ENCODE data around the gene TAF5L. TPM values are rescaled to one million over a fixed set of nuclear protein-coding genes. Genes with fewer than 3 reads are reported as not detected.

TAF5L gene
- 10 to 100 TPM; 20.7 to 21.3 TPM for total RNA-seq
- polyA plus RNA-seq, result 1 to 10 TPM; 4.3 to 7.1 TPM

GRCh38 chr1:229625915-229626831, at the start of gene TAF5L, which contains the start of gene URB2:
Gene TAF5L, minus strand, starts transcription at chr1:229626122. Its CDS starts 11,640 bp downstream, at chr1:229614482.
Gene URB2, plus strand, starts transcription at chr1:229626247. Its CDS starts 1,387 bp downstream, at chr1:229627634.
- H3K36me3 ChIP-seq (ENCODE audit: insufficient read depth, low read length), result no peaks in the 10 kb centered on the region
- H3K27me3 ChIP-seq (ENCODE audit: insufficient read depth, low read length), result no peaks in the 10 kb centered on the region
- ChIA-PET POLR2A (ENCODE audit: partially characterized antibody) (interaction anchor here (0.6 to 7.2 kb wide), 5 partner anchors 24 to 284 kb away, joined by 3 to 104 read pairs (median 4); partner anchors contain the start of genes ABCB10 and CCSAP), CTCF (ENCODE audit: partially characterized antibody) (interaction anchor here (5.1 kb wide), 1 partner anchor 67 kb away, joined by 37 read pairs; the partner anchor contains the start of gene ABCB10)
- H3K4me1 ChIP-seq (ENCODE audit: insufficient read depth, low read length), result peaks cover 41% of the 10 kb centered on the region
- Mint-ChIP-seq H3K4me1 (peaks cover 33 to 67% (median 51%) of the 10 kb centered on the region in 4 donors), H3K36me3 (peaks cover 7 to 16% of the 10 kb centered on the region in 2 donors), H3K9me3 (no peaks in the 10 kb centered on the region), H3K4me3 (peak within 1 kb of the TSS; percentile 97 to 100 (median 99)), H3K27ac (peak within 1 kb of the TSS; percentile 91 to 99 (median 97)), H3K27me3 (no peaks in the 10 kb centered on the region)
- H3K4me3 ChIP-seq (ENCODE audit: low read length in 2 of 2), result peak within 1 kb of the TSS; percentile 77 to 98
- H3K27ac ChIP-seq (ENCODE audit: low read depth, low read length), result peak within 1 kb of the TSS; percentile 63
- intact Hi-C loops (cut with micrococcal nuclease), result loop anchor here (1.0 to 10.0 kb wide), 5 partner anchors 67 to 1541 kb away; partner anchors contain the start of genes ARF1, COG2, GALNT2 and NUP133
- peak; percentile 84 to 88 (median 87) for DNase-seq
- no peaks in the 10 kb centered on the region for H3K9me3 ChIP-seq (ENCODE audit: control insufficient read depth in 1 of 2, low read length in 2 of 2)

GRCh38 chr1:229675396-229675795, 49.5 kb upstream of the TAF5L start:
- ChIA-PET POLR2A (ENCODE audit: partially characterized antibody) (no interaction called here), CTCF (ENCODE audit: partially characterized antibody) (interaction anchor here (1.4 kb wide), 1 partner anchor 14 kb away, joined by 4 read pairs; no protein-coding TSS in a partner anchor)
- H3K9me3 Mint-ChIP-seq, result no peaks in the 10 kb centered on the region
- H3K9me3 ChIP-seq (ENCODE audit: control insufficient read depth in 1 of 2, low read length in 2 of 2), result no peaks in the 10 kb centered on the region
- H3K27me3 Mint-ChIP-seq, result peaks cover 0 to 2% of the 10 kb centered on the region in 2 donors
- no peaks in the 10 kb centered on the region for H3K27me3 ChIP-seq (ENCODE audit: insufficient read depth, low read length)
- H3K27ac Mint-ChIP-seq, result no peak overlapping the region
- no peaks in the 10 kb centered on the region for H3K36me3 ChIP-seq (ENCODE audit: insufficient read depth, low read length)
- intact Hi-C loops (cut with micrococcal nuclease), result no loop called here
- H3K36me3 Mint-ChIP-seq, result peaks cover 0 to 5% of the 10 kb centered on the region in 2 donors
- no peak overlapping the region for H3K27ac ChIP-seq (ENCODE audit: low read depth, low read length)
- peaks cover 0 to 6% (median 0%) of the 10 kb centered on the region in 4 donors for H3K4me1 Mint-ChIP-seq
- no peak for DNase-seq
- H3K4me1 ChIP-seq (ENCODE audit: insufficient read depth, low read length), result no peaks in the 10 kb centered on the region
- H3K4me3 ChIP-seq (ENCODE audit: low read length in 2 of 2), result no peak overlapping the region
- no peak overlapping the region for H3K4me3 Mint-ChIP-seq

- Mint-ChIP-seq H3K36me3 (peaks cover 0 to 8% of the 10 kb centered on the region in 2 donors), H3K9me3 (no peaks in the 10 kb centered on the region), H3K4me3 (no peak overlapping the region), H3K4me1 (peaks cover 0 to 6% (median 0%) of the 10 kb centered on the region in 4 donors), H3K27ac (no peak overlapping the region), H3K27me3 (peaks cover 0 to 2% of the 10 kb centered on the region in 2 donors)
- Histone ChIP-seq H3K4me1 (ENCODE audit: insufficient read depth, low read length) (no peaks in the 10 kb centered on the region), H3K36me3 (ENCODE audit: insufficient read depth, low read length) (no peaks in the 10 kb centered on the region), H3K27ac (ENCODE audit: low read depth, low read length) (no peak overlapping the region), H3K4me3 (ENCODE audit: low read length in 2 of 2) (no peak overlapping the region), H3K9me3 (ENCODE audit: control insufficient read depth in 1 of 2, low read length in 2 of 2) (no peaks in the 10 kb centered on the region), H3K27me3 (ENCODE audit: insufficient read depth, low read length) (no peaks in the 10 kb centered on the region)
- DNase-seq, result no peak
- ChIA-PET CTCF (ENCODE audit: partially characterized antibody) (no interaction called here), POLR2A (ENCODE audit: partially characterized antibody) (no interaction called here)
- intact Hi-C loops (cut with micrococcal nuclease), result no loop called here
These were observed 48.1 kb upstream of the TAF5L start for GRCh38 chr1:229674042-229674441.

- Histone ChIP-seq H3K36me3 (ENCODE audit: insufficient read depth, low read length) (no peaks in the 10 kb centered on the region), H3K4me1 (ENCODE audit: insufficient read depth, low read length) (no peaks in the 10 kb centered on the region), H3K9me3 (ENCODE audit: control insufficient read depth in 1 of 2, low read length in 2 of 2) (no peaks in the 10 kb centered on the region), H3K4me3 (ENCODE audit: low read length in 2 of 2) (no peak overlapping the region), H3K27me3 (ENCODE audit: insufficient read depth, low read length) (no peaks in the 10 kb centered on the region), H3K27ac (ENCODE audit: low read depth, low read length) (no peak overlapping the region)
- H3K27ac Mint-ChIP-seq, result no peak overlapping the region
- peaks cover 0 to 6% (median 0%) of the 10 kb centered on the region in 4 donors for H3K4me1 Mint-ChIP-seq
- ChIA-PET POLR2A (ENCODE audit: partially characterized antibody) (no interaction called here), CTCF (ENCODE audit: partially characterized antibody) (interaction anchor here (1.2 to 2.0 kb wide), 3 partner anchors 11 to 15 kb away, joined by 3 to 10 read pairs (median 3); no protein-coding TSS in a partner anchor)
- no peak for DNase-seq
- peaks cover 0 to 2% of the 10 kb centered on the region in 2 donors for H3K27me3 Mint-ChIP-seq
- no peak overlapping the region for H3K4me3 Mint-ChIP-seq
- intact Hi-C loops (cut with micrococcal nuclease), result no loop called here
- H3K36me3 Mint-ChIP-seq, result peaks cover 0 to 19% of the 10 kb centered on the region in 2 donors
- H3K9me3 Mint-ChIP-seq, result no peaks in the 10 kb centered on the region
These were observed 46.3 kb upstream of the TAF5L start for GRCh38 chr1:229672246-229672645.

GRCh38 chr1:229671310-229671709, 45.4 kb upstream of the TAF5L start:
- no peaks in the 10 kb centered on the region for H3K36me3 ChIP-seq (ENCODE audit: insufficient read depth, low read length)
- H3K27me3 ChIP-seq (ENCODE audit: insufficient read depth, low read length), result no peaks in the 10 kb centered on the region
- no peaks in the 10 kb centered on the region for H3K4me1 ChIP-seq (ENCODE audit: insufficient read depth, low read length)
- H3K4me3 ChIP-seq (ENCODE audit: low read length in 2 of 2), result no peak overlapping the region
- no peak overlapping the region for H3K27ac ChIP-seq (ENCODE audit: low read depth, low read length)
- ChIA-PET CTCF (ENCODE audit: partially characterized antibody) (interaction anchor here (1.2 to 1.8 kb wide), 2 partner anchors 10 to 12 kb away, joined by 3 to 7 read pairs; no protein-coding TSS in a partner anchor), POLR2A (ENCODE audit: partially characterized antibody) (no interaction called here)
- Mint-ChIP-seq H3K36me3 (peaks cover 0 to 19% of the 10 kb centered on the region in 2 donors), H3K27ac (peak overlapping the region in 1 of 7 donors; percentile 8), H3K4me1 (peaks cover 0 to 6% (median 0%) of the 10 kb centered on the region in 4 donors), H3K27me3 (peaks cover 0 to 2% of the 10 kb centered on the region in 2 donors), H3K4me3 (no peak overlapping the region), H3K9me3 (no peaks in the 10 kb centered on the region)
- no peaks in the 10 kb centered on the region for H3K9me3 ChIP-seq (ENCODE audit: control insufficient read depth in 1 of 2, low read length in 2 of 2)
- no peak for DNase-seq
- intact Hi-C loops (cut with micrococcal nuclease), result no loop called here

- intact Hi-C loops (cut with micrococcal nuclease), result no loop called here
These were observed 43.4 kb upstream of the TAF5L start for GRCh38 chr1:229669333-229669732.

GRCh38 chr1:229666585-229666984, 40.7 kb upstream of the TAF5L start:
- CTCF ChIA-PET (ENCODE audit: partially characterized antibody), result interaction anchor here (1.4 kb wide), 1 partner anchor 638 kb away, joined by 3 read pairs; no protein-coding TSS in a partner anchor
- no peak overlapping the region for H3K4me3 Mint-ChIP-seq
- no peak for DNase-seq
- H3K4me3 ChIP-seq (ENCODE audit: low read length in 2 of 2), result no peak overlapping the region
- peak overlapping the region in 1 of 7 donors; percentile 7 for H3K27ac Mint-ChIP-seq
- peaks cover 0 to 14% of the 10 kb centered on the region in 2 donors for H3K36me3 Mint-ChIP-seq
- H3K4me1 Mint-ChIP-seq, result peaks cover 0 to 2% (median under 1%) of the 10 kb centered on the region in 4 donors
- POLR2A ChIA-PET (ENCODE audit: partially characterized antibody), result no interaction called here
- no peak overlapping the region for H3K27ac ChIP-seq (ENCODE audit: low read depth, low read length)
- no peaks in the 10 kb centered on the region for H3K27me3 Mint-ChIP-seq
- H3K4me1 ChIP-seq (ENCODE audit: insufficient read depth, low read length), result peaks cover 16% of the 10 kb centered on the region
- no peaks in the 10 kb centered on the region for H3K9me3 Mint-ChIP-seq
- no peaks in the 10 kb centered on the region for H3K36me3 ChIP-seq (ENCODE audit: insufficient read depth, low read length)
- intact Hi-C loops (cut with micrococcal nuclease), result no loop called here
- H3K27me3 ChIP-seq (ENCODE audit: insufficient read depth, low read length), result no peaks in the 10 kb centered on the region
- H3K9me3 ChIP-seq (ENCODE audit: control insufficient read depth in 1 of 2, low read length in 2 of 2), result no peaks in the 10 kb centered on the region

More at GRCh38 chr1:229669333-229669732, 43.4 kb upstream of the TAF5L start:
- Mint-ChIP-seq H3K9me3 (no peaks in the 10 kb centered on the region), H3K27me3 (no peaks in the 10 kb centered on the region), H3K27ac (no peak overlapping the region), H3K4me1 (peaks cover 0 to 6% (median 0%) of the 10 kb centered on the region in 4 donors), H3K36me3 (peaks cover 0 to 19% of the 10 kb centered on the region in 2 donors), H3K4me3 (no peak overlapping the region)
- Histone ChIP-seq H3K4me3 (ENCODE audit: low read length in 2 of 2) (no peak overlapping the region), H3K27me3 (ENCODE audit: insufficient read depth, low read length) (no peaks in the 10 kb centered on the region), H3K27ac (ENCODE audit: low read depth, low read length) (no peak overlapping the region), H3K36me3 (ENCODE audit: insufficient read depth, low read length) (no peaks in the 10 kb centered on the region), H3K9me3 (ENCODE audit: control insufficient read depth in 1 of 2, low read length in 2 of 2) (no peaks in the 10 kb centered on the region), H3K4me1 (ENCODE audit: insufficient read depth, low read length) (peaks cover 6% of the 10 kb centered on the region)
- CTCF ChIA-PET (ENCODE audit: partially characterized antibody), result no interaction called here
- no peak for DNase-seq
- POLR2A ChIA-PET (ENCODE audit: partially characterized antibody), result no interaction called here
